GM18517 (cell line): ENCODE data around the gene KDSR.
A peak's percentile ranks its signal among the peaks of the same experiment; 100 is the strongest.

Experiments used
- ATAC-seq: cut with Tn5 transposase; IDR thresholded peaks from one replicate; pipeline ENCODE4 v1.9.1; 2021; ENCODE audit warnings: mild to moderate bottlenecking, moderate library complexity; ENCODE audit not compliant: unreplicated experiment

The KDSR gene, protein sequence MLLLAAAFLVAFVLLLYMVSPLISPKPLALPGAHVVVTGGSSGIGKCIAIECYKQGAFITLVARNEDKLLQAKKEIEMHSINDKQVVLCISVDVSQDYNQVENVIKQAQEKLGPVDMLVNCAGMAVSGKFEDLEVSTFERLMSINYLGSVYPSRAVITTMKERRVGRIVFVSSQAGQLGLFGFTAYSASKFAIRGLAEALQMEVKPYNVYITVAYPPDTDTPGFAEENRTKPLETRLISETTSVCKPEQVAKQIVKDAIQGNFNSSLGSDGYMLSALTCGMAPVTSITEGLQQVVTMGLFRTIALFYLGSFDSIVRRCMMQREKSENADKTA

DNA sequence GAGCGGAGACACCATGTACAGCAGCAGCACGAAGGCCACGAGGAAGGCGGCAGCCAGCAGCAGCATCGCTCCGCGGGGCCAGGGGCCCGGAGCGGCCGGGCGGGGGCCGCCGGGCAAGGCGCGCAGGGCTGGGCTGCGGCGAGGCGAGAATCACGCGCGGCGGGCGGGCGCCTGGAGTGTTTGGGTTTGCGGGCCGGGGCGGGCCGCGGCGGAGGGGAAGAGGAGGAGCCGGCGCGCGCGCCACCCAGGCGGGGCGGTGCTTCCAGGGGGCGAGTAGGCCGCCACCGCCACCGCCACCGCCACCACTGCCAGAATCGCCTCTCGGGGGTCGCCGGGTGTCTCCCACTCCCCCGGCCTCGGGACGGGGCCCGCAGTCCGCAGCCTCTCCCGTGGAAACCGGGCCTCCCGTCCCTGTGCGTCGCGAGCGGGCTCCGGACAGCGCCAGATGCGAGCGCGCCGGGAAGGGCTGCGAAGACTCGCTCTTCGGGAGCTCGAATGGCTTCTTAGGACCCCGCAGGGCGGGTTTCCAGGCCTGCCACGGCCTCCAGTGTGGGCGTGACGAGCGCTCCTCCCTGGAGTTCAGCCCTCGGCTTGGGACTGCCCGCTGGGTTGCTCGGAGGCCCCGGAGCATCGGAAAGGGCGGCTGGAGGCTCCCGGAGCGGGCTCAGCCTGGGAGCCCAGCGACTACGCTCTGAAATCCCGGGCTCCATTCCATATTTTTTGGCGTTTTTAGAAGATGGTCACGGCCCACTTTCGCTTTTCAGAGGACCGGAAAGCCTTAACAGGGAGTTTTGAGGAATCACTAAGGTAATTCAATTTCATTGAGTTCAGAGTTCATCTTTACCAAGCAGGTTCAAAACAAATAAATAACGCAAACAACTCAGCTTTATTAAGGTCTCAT, at the start of gene KDSR:
KDSR (minus strand) TSS at position 154 of the 901 bp plus-strand sequence; CDS start at position 66, 88 bp downstream.
- ATAC-seq, result peak; percentile 85

DNA sequence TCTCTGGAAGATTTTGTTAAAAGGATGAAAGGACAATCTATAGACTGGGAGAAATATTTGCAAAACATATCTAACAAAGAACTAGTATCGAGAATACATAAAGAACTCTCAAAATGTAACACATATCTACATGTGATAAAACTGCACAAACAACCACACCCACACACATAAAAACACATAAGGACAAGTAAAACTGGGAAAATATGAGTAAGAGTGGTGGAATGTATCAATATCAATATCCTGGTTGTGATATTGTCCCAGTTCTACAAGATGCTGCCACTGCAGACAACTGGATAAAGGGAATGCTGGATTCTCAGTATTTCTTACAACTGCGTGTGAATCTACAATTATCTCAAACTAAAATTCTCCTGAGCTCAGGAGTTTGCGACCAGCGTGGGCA, 45.9 kb upstream of the KDSR start:
- no peak for ATAC-seq

- no peak for ATAC-seq
These were observed 43.8 kb upstream of the KDSR start for GRCh38 chr18:63410792-63411191.

DNA sequence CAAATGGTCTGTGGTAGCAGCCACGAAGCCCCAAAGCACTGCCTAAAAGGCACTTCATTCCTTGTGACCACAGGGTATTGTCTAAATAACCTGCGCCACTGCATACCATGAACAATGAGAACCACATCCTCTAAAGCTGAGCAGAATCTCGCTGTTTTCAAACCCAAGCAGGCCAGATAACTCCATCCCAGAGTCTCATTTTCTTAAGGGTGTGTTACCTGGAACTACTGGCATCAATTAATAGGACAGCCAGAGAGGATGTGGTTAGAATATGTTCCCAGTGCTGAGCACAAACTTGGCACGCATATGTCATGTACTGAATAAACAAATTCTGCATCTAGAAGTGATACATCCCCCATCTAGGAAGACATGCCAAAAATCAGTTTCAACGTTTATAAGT, 42.3 kb upstream of the KDSR start:
- ATAC-seq, result no peak

- ATAC-seq, result no peak
These were observed 40.7 kb upstream of the KDSR start for GRCh38 chr18:63407734-63408133.

GRCh38 chr18:63405986-63406385, 39.0 kb upstream of the KDSR start:
- ATAC-seq, result no peak

GRCh38 chr18:63402246-63403162, 35.5 kb upstream of the KDSR start:
- no peak for ATAC-seq

DNA sequence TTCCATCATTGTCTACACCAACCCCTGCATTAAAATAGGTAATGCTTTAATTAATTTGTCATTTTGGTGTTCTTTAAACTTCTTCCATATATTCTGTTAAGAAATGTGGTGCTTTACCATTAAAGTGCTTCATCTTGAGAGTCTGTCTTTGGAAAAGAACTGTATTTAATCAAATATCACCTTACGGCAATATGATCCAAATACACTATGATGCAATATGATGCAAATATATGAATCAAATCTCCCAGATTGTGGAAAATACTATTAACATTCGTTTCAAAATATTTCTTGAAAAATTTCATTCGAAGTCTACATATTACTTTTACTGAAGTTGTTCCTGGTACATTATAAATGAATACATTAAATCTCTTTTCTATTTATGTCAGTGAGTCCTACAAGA, 32.3 kb upstream of the KDSR start:
- no peak for ATAC-seq

GRCh38 chr18:63397349-63397748, 30.3 kb upstream of the KDSR start:
- ATAC-seq, result no peak

- no peak for ATAC-seq
These were observed 28.5 kb upstream of the KDSR start for GRCh38 chr18:63395503-63395902.

DNA sequence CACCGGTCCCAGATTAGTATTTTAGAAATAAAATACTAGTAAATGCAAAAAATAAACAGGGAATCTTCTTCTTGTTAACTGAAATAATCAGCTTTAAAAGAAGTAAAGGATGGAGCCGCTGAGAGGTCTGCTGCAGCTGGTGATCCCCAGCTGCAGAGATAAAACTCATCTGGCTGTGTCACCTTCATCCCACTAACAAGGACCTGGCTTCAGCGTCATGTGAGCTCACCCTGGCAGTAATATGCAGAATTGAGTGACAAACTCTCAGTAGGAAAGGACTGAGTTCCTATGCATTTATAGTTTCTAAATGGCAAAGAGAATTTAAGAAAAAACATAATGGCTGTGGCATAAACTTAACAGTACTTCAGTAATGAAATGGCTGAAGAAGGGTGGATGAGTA, 27.9 kb upstream of the KDSR start:
- no peak for ATAC-seq

DNA sequence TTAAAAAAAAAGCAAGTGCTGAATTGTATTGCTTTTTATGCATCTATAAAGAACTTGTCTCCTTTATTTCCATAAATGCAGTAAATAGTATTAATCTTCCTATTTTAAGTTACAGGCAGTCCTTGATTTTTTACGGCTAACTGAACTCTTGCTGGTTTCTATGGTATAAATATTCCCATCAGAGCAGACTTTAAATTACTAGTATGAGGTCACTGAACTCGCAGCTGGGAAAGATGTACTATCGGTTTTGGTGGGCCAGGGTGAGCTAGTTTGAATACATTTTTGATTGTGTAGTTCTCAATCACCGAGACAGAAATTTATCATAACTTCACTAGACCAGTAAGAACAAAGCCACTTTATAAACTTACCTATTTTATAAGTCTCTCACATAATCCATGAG, 20.9 kb upstream of the KDSR start:
- ATAC-seq, result no peak

GRCh38 chr18:63382843-63383242, 15.8 kb upstream of the KDSR start:
- no peak for ATAC-seq

GRCh38 chr18:63379639-63379962, 12.6 kb upstream of the KDSR start:
- no peak for ATAC-seq

DNA sequence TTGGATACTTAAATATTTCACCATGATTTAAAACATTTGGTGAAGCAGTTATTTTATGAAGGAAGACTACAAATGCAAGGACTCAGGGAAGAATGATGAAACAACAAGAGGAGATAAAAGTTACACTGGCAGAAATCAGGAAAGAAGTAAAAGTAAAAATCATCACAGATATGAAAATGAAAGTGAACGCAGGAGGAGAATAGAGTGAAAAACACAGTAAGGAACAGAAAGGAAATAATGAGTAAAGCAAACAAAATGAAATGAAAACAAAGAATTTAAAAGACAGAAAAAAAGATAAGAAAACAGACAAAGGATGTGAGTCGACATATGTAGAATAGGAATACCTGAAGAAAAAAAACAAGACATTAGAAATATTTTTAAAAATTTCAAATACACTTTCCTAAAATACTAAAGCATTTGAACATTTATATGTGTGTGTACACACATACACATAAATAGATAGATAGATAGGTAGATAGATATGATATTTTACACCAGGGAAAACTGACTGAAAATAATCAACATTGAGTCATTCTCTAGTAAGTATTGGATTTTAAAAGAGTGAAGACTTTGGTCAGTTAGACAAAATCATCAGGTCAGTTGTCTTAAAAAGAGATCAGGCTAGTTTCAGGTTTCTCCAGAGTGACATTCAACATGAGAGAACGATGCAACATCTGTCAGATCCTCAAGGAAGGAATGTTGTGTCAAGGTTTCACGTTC, 12.1 kb upstream of the KDSR start:
- no peak for ATAC-seq

GRCh38 chr18:63377275-63377980, 10.4 kb upstream of the KDSR start:
- ATAC-seq, result no peak

GRCh38 chr18:63376538-63376937, 9.5 kb upstream of the KDSR start:
- no peak for ATAC-seq

DNA sequence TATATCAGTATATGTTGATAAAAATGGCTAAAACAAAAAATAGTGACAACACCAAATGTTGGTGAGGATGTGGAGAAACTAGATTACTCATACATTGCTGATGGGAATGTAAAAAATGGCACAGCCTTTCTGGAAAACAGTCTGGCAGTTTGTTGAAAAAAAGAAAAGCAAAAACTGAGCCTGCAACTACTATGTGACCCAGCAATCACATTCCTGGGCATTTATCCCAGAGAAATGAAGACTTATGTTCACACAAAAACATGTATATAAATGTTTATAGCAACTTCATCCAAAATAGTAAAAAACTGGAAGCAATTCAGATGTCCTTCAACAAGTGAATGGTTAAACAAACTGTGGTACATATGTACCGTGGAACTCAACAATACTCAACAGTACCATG, 7.5 kb upstream of the KDSR start:
- ATAC-seq, result no peak

DNA sequence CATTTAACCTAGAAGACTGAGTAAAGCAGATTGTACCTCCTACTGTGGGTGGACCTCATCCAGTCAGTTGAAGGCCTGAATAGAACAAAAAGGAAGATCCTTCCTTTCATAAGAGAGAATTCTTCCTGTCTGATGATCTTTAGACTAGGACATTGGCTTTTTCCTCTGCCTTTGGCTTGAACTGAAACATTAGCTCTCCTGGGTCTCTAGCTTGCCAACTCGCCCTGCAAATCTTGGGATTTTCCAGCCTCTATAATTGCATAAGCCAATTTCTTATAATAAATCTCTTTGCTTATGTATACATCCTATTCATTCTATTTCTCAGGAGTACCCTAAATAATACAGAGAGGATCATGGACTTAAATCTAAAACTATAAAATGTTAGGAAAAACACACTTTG, 6.2 kb upstream of the KDSR start:
- ATAC-seq, result no peak

- ATAC-seq, result no peak
These were observed 1.6 kb upstream of the KDSR start for GRCh38 chr18:63368611-63369010.
